Loucy (cell line): ENCODE data around the gene FBRSL1.

Experiments used
- H2AFZ ChIP-seq: fragments of 200-600 bp; sonication (generic); 2 replicates; pipeline ENCODE4 v1.6.0; 2016; ENCODE audit warnings: antibody characterized with exemption, mild to moderate bottlenecking, low read length, moderate library complexity
- H3F3A ChIP-seq: fragments of 200-600 bp; 2 replicates; pipeline ENCODE4 v1.6.0; 2016; ENCODE audit warnings: antibody characterized with exemption, low read depth, mild to moderate bottlenecking
- H3K27me3 ChIP-seq: fragments of 200-600 bp; sonication (generic); 2 replicates; pipeline ENCODE4 v1.6.1; 2014; ENCODE audit warnings: low read length, mild to moderate bottlenecking; ENCODE audit not compliant: insufficient read depth, poor library complexity, severe bottlenecking
- H3K36me3 ChIP-seq: fragments of 200-600 bp; sonication (generic); 2 replicates; pipeline ENCODE4 v1.6.1; 2016; ENCODE audit warnings: low read length; ENCODE audit not compliant: insufficient read depth
- H3K4me1 ChIP-seq: fragments of 200-600 bp; sonication (generic); 2 replicates; pipeline ENCODE4 v1.5.1; 2014; ENCODE audit warnings: low read length, mild to moderate bottlenecking; ENCODE audit not compliant: insufficient read depth, poor library complexity, severe bottlenecking
- H3K4me2 ChIP-seq: fragments of 200-600 bp; sonication (generic); 2 replicates; pipeline ENCODE4 v1.6.0; 2014; ENCODE audit warnings: antibody characterized with exemption, low read length, low read depth, mild to moderate bottlenecking; ENCODE audit not compliant: poor library complexity, severe bottlenecking
- H3K4me3 ChIP-seq: fragments of 200-600 bp; sonication (generic); 2 replicates; pipeline ENCODE4 v1.5.1; 2014; ENCODE audit warnings: low read length, mild to moderate bottlenecking, mixed read lengths; ENCODE audit not compliant: poor library complexity, severe bottlenecking
- H3K79me2 ChIP-seq: fragments of 200-600 bp; sonication (generic); 2 replicates; pipeline ENCODE4 v1.6.1; 2014; ENCODE audit warnings: low read length; ENCODE audit not compliant: insufficient read depth
- H3K9ac ChIP-seq: fragments of 200-600 bp; sonication (generic); 2 replicates; pipeline ENCODE4 v1.6.0; 2014; ENCODE audit warnings: mild to moderate bottlenecking, low read depth, low read length, moderate library complexity; ENCODE audit not compliant: poor library complexity, severe bottlenecking
- H3K9me2 ChIP-seq: fragments of 200-600 bp; sonication (generic); replicated peaks from 2 replicates; pipeline ENCODE4 v1.6.1; 2016; ENCODE audit warnings: low read depth, low read length, mixed read lengths
- H3K9me3 ChIP-seq: fragments of 200-600 bp; sonication (generic); 2 replicates; pipeline ENCODE4 v1.6.1; 2014; ENCODE audit warnings: mild to moderate bottlenecking, antibody characterized with exemption, low read length, low read depth; ENCODE audit not compliant: insufficient read depth
- H4K20me1 ChIP-seq: fragments of 200-600 bp; sonication (generic); 2 replicates; pipeline ENCODE4 v1.6.0; 2014; ENCODE audit warnings: antibody characterized with exemption, low read length, mild to moderate bottlenecking; ENCODE audit not compliant: insufficient read depth, poor library complexity, severe bottlenecking
- CTCF ChIP-seq: fragments of 200-600 bp; sonication (generic); conservative IDR thresholded peaks from 2 replicates; pipeline ENCODE4 v1.5.1; 2014; ENCODE audit warnings: mild to moderate bottlenecking, antibody characterized with exemption, low read length
- EZH2phosphoT487 ChIP-seq: fragments of 200-600 bp; IDR thresholded peaks from 2 replicates; pipeline ENCODE4 v1.6.1; 2018; ENCODE audit warnings: antibody characterized with exemption, mild to moderate bottlenecking, moderate library complexity, borderline replicate concordance

FBRSL1 gene

DNA sequence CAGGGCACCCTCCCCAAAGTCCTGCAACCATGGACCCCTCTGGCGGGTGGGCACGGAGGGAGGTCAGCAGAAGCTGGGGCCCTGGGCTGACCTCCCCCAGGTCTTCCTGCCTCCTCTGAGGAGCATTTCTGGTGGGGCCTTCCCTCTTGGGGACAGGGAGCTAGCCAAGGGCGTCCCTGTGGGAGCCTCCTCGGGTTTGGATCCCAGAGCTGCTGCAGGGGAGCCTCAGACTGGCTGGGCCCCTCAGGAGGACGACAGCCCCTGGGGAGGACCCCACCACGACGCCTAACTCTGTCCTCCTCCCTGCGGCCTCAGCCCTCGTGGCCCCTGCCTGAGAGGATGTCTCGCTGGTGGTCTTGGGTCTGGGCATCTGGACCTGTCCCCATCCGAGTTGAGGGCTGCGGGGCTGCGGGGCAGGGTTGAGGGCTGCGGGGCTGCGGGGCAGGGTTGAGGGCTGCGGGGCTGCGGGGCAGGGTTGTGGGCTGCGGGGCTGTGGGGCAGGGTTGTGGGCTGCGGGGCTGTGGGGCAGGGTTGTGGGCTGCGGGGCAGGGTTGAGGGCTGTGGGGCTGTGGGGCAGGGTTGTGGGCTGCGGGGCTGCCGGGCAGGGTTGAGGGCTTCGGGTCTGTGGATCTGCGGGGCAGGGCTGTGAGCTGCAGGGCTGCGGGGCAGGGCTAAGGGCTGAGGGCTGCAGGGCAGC is 37.4 kb downstream of the FBRSL1 start:
- H3K9me3 ChIP-seq, result no peaks in the 10 kb centered on the region
- no peak overlapping the region for H3K9ac ChIP-seq
- no peaks in the 10 kb centered on the region for H3K27me3 ChIP-seq
- no peak for TF ChIP-seq CTCF
- TF ChIP-seq EZH2phosphoT487, result no peak
- H3K4me1 ChIP-seq, result peaks cover 8% of the 10 kb centered on the region
- H3F3A ChIP-seq, result no peaks in the 10 kb centered on the region
- H3K36me3 ChIP-seq, result peaks cover 3% of the 10 kb centered on the region; the same call in 1 of the 2 replicates
- no peak overlapping the region for H2AFZ ChIP-seq
- peaks cover 5% of the 10 kb centered on the region; the same call in 1 of the 2 replicates for H3K79me2 ChIP-seq
- H3K9me2 ChIP-seq, result no peaks in the 10 kb centered on the region
- H3K4me3 ChIP-seq, result no peak overlapping the region
- H4K20me1 ChIP-seq, result peaks cover 14% of the 10 kb centered on the region
- H3K4me2 ChIP-seq, result no peak overlapping the region

DNA sequence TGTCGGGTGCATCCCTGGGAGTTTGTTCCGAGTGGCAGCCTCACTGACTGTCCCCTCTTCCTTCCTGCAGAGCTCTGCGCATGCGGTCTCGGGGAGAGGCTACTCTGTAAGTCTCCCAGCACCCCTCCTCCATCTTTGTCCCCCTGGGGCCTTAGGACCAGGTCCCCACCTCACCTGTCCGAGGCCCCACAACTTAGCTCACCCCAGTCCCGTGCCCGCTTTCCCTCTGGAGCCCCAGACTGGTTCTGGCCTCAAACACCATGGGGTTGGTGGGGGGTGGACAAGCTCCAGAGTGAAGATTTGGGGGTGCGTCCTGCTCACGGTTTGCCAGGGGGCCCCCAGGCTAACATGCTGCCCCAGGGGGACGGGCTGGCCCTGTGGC is 37.9 kb downstream of the FBRSL1 start:
- peaks cover 14% of the 10 kb centered on the region for H4K20me1 ChIP-seq
- H2AFZ ChIP-seq, result no peak overlapping the region
- H3K9me3 ChIP-seq, result no peaks in the 10 kb centered on the region
- no peaks in the 10 kb centered on the region for H3K9me2 ChIP-seq
- peaks cover 8% of the 10 kb centered on the region for H3K4me1 ChIP-seq
- H3K36me3 ChIP-seq, result peaks cover 3% of the 10 kb centered on the region; the same call in 1 of the 2 replicates
- no peaks in the 10 kb centered on the region for H3K27me3 ChIP-seq
- peaks cover 5% of the 10 kb centered on the region; the same call in 1 of the 2 replicates for H3K79me2 ChIP-seq
- TF ChIP-seq EZH2phosphoT487, result no peak
- no peak for TF ChIP-seq CTCF
- H3F3A ChIP-seq, result no peaks in the 10 kb centered on the region
- H3K9ac ChIP-seq, result no peak overlapping the region
- H3K4me3 ChIP-seq, result no peak overlapping the region
- no peak overlapping the region for H3K4me2 ChIP-seq

- Histone ChIP-seq H3K27me3 (no peaks in the 10 kb centered on the region), H3K4me1 (peaks cover 8% of the 10 kb centered on the region), H3F3A (no peaks in the 10 kb centered on the region), H4K20me1 (peaks cover 8% of the 10 kb centered on the region), H2AFZ (no peak overlapping the region), H3K9me3 (no peaks in the 10 kb centered on the region), H3K36me3 (peaks cover 3% of the 10 kb centered on the region; the same call in 1 of the 2 replicates), H3K9ac (no peak overlapping the region), H3K9me2 (no peaks in the 10 kb centered on the region), H3K4me3 (no peak overlapping the region), H3K79me2 (peaks cover 5% of the 10 kb centered on the region; the same call in 1 of the 2 replicates), H3K4me2 (no peak overlapping the region)
- TF ChIP-seq EZH2phosphoT487, result no peak
- TF ChIP-seq CTCF, result no peak
These were observed 38.7 kb downstream of the FBRSL1 start for GRCh38 chr12:132528564-132529106.
